RPMI8226 (cell line): ENCODE results near the gene AFTPH.

Experiments used
- DNase-seq: peaks from one replicate; pipeline ENCODE4 v3.0.0-alpha.2; 2015

The AFTPH gene

DNA sequence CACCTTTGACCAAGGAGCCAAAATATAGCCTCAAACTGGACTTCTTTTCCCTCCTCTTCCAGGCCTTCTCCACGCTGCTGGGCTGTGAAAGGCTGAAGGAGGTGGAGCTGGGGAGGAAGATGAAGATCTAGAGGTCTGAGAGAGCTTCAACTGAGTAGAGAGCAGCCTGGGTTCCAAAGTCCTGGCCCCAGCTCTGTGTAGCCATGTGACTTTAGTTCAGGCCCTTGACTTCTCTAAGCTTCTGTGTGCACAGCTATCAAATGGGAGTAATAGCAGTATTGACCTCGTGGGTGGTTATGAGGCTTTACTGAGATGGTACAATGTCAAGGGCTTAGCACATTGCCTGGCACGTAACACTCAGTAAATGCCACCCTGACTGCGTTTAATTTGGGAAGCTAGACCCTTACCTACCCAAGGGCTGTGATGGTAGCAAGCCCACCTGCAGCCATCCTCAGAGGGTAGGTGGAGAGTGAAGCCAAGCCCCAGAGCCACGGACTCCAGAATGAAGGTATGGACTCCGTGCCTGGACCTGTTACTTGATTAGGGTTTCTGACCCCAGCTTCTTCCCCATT is 91.2 kb downstream of the AFTPH start:
- DNase-seq, result no peak

DNA sequence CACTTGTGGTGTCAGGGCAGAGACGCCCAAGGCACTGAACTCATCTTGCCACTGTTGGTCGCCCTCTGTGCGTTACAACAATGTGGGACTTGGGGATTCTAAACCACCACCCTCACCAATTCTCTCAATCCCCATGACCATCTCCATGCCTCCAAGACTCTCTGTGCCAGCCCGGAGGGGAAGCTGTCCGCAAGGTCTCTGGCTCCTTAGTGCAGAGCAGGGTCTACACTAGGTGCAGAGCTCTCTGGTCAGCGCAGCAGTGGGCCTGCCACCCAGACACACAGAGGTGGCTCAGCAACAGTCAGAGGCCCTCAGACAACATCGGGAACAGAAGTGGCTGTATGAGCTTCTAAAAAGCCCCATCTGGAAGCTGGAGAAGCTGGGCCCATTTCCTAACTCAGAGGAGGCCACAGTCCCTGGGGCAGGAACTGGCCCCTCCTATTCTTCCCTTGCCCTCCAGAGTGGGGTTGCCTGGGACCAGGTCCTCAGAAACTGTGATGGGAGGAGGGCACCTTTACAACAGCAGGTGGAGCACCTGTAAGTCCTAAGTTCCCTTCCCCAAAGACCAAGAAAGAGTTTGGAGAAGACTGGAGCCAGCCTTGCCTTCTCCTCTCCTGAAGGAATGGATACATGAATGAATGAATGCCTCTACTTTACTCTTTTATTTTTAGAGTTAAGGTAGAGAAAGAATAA is 91.9 kb downstream of the AFTPH start:
- DNase-seq, result no peak

DNA sequence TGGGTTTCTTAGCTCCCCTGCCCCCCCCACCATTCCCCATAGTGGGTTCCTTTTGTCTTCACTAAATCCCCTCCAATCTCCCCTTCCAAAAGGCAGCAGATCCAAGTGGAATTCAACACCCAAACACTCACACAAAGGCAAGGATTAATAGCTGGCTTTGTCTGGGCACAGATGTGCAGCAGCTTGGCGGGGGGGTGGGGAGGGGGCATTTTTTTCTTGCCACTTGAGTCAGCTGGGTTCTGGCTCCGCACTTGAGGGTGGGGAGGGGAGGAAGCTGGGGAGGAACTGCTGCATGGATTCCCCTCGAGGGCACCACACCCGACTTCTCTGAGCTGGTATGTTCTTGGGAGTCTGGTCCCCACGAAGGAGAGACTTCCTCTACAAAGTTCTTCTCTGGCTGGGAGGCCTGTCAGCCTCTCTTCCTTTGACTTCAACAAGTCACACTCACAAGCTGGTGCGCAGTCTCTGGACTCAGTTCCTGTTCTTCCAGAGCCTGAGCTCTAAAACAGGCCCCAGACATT is 93.6 kb downstream of the AFTPH start:
- no peak for DNase-seq

DNA sequence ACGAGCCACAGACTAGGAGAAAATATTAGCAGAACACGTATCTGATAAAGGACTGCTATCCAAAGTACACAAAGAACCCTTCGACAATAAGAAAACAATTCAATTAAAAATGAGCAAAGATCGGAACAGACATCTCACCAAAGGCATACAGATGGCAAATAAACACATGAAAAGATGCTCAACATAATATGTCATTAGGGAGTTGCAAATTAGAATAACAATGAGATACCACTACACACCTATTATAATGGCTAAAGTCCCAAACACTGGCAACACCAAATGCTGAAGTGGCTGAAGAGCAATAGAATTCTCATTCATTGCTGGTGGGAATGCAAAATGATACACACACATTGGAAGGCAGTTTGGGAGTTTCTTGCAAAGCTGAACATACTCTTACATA is 96.5 kb downstream of the AFTPH start:
- no peak for DNase-seq

DNA sequence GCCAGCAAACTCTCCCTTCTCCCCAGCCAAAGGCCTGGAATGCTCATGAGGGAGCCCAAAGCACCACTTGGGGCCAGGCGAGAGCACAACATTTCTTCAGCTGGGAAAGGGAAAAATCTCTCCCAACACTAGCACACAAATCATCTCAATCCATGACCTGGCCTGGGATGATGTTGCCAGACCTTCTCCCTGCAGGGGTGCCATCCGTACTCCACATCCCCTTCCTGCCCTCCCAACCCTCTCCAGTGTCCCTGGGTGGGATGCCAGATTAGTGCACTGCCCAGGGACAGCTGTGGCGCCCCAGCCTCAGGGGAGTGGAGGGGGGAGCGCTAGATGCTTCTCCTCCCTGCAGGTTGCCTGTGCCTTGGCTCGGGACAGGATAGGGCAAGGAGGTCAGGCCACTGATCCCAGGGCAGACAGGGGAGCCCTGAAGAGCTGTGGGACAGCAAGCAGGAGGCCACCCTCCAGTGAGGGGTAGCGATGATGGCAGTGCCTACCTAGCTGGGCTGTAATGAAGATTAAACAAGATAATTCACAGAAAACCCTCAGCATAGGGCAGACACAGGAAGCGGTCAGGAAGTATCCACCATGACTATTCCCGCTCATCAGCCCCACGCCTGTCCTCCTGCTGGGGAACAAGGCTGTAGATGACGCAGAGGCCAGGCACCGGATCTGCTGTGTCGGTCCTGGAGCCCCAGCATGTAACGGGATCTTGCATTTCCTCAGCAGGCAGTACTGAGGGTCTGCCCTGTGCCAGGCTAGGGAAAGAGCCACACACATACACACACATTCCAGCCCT is 98.5 kb downstream of the AFTPH start:
- DNase-seq, result no peak

DNA sequence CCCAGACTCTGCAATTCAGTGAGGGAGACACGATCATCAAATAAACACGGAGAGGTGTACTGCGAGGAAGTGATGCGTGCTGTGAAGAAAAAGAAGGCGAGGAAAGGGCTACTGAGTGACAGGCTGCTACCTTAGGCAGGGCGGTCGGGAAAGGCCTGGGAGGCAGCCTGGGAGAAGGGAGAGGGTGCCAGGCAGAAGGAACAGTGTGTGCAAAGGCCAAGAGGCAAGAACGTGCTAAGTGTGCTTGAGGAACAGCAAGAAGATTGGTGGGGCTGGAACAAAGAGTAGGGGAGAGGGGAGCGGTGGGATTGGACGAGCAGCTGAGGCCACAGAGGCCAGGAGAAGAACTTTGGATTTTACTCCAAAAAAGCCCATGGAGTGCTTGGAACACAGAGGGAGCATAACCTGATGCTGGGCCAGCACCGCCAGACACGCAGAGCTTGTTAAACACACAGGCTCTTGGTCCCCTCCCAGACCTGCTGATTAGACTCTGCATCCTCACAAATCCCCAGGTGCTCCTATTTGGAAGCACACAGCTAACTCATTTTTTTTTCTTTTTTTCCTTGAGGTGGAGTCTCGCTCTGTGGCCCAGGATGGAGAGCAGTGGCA is 99.2 kb downstream of the AFTPH start:
- no peak for DNase-seq

DNA sequence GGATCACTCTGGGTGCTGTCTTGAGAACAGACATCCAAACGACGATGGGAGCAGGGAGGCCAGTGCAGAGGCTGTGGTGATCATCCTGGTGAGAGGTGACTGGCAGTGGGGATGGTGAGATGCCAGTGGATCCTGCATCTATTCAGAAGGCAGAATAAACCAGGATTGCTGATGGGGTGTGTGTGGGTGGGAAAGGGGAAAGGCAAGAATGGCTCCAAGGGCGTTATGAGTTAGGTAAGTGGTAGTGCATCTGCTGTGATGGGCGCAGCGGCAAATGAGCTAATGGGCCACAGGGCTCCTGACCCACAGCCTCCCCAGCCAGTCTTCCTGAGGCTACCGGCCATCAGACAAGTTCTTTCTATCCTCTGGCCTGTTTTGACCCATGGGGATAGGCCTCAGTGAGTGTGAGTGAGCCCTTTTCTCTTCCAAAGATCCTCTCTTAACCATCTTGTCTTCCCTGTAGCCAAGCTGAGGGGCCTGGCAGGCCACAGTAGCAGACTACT is 100.0 kb downstream of the AFTPH start:
- no peak for DNase-seq

DNA sequence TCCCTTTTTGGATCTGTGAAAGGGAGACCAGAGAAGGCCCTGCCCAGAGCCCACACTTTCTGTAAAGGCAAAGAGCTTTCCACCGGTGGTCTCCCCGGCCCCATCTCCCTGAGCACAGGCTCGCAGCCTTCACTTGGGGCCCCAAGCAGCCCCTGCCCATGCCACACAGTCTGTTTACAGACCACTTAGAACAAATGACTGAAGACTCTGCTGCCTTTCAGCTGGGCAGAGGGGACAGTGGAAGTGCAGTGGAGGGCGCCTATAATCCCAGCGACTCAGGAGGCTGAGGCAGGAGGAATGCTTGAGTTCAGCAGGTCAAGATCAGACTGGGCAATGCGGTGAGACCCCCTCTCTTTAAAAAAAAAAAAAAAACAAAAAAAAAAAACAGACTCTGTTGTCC is 100.7 kb downstream of the AFTPH start:
- DNase-seq, result no peak

DNA sequence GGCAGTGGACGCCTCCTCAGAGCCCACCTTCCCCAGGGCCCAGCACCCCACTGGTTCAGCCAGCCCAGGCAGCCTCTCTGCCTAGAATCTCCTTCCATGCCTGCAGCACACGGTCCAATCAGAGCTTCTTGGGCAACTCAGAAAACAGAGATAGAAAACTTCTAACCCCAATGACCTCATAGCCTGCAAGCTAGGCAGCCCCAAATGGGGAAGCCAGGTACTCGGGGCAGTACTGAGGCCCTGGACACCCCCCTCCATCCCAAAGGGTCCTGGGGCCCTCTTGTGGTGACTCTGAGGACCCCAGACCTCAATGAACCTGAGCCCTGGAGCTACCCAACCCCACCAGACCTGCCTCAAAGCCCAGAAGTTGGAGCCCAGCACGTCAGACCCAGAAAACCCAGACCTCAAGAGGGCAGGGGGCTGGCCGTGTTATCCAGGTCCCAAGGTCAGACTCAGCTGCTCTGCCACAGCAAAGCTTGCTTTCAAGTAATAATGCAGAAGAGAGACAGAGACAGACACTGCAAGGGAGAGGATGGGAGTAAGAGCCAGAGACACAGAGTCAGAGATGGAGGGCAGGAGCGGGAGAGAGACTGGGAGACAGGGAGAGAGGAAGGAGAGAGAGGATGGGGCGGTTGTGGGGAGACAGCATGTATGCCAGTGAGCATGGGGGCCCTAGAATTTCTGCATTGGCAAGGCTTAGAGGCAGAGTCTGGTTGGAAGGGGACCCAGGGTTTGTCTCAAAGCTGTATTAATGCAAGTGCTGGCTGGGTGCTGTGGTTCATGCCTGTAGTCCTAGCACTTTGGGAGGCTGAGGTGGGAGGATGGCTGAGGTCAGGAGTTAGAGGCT is 101.4 kb downstream of the AFTPH start:
- peak; percentile 37 for DNase-seq

DNA sequence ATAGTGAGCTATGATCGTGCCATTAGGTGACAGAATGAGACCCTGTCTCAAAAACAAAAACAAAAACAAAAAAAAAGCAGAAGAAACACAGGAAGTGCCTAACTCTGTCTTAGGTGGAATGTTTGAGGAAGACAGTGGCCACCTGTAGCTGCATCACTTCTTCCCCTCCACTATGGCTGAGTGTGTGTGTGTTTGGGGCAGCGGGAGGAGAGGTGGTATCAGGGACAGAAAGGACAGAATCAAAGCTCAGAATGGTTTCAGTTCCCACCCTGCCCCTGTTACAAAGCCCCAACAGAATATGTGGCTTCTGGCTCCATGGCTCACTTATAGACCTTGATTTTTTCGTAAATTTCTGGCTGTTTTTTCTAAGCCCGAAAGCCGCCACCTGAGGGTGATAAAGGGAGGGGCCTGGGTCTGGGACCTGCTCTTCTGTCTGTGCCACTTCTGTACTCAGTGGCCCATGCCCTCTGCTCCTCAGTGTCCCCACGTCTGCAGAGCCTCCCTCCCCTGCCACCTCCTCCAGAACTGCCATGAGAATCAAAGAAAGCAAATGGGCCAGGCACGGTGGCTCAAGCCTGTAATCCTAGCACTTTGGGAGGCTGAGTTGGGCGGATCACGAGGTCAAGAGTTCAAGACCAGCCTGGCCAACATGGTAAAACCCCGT is 102.2 kb downstream of the AFTPH start:
- no peak for DNase-seq

DNA sequence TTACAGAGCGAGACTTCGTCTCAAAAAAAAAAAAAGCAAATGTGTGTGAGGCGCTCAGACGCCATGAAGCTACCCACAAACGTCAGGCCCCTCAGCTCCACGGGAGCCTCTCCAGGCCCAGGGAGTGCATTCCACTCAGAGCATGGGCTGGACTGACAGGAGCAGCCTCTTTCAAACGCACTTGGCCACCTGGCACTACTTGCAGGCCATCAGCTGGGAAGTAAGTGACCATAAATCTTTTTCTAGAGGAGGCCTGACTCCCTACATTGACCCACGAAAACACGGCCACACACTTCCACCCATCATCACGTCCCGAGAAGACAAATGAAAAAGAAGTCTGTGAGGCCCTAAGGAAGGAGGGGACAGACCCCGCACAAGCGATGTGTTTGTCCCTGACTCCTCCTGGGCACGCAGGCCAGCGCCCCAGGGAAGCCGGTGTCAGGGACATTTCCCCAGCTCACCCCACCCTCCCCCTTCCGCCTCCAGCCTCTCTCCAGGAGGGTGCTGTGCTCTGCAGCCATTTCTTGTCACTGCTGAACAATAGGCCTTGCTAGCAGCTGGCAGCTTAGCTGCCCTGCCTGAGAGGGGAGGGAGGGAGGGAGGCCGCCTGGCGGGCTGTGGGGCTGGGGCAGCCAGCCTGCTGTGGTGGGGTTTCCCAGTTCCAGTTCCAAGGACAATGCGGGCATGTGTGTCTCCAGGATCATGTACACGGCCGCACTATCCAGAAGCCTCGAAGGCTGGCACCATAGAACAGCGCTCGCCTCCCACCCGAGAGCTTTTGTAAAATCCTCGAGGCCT is 103.0 kb downstream of the AFTPH start:
- no peak for DNase-seq

DNA sequence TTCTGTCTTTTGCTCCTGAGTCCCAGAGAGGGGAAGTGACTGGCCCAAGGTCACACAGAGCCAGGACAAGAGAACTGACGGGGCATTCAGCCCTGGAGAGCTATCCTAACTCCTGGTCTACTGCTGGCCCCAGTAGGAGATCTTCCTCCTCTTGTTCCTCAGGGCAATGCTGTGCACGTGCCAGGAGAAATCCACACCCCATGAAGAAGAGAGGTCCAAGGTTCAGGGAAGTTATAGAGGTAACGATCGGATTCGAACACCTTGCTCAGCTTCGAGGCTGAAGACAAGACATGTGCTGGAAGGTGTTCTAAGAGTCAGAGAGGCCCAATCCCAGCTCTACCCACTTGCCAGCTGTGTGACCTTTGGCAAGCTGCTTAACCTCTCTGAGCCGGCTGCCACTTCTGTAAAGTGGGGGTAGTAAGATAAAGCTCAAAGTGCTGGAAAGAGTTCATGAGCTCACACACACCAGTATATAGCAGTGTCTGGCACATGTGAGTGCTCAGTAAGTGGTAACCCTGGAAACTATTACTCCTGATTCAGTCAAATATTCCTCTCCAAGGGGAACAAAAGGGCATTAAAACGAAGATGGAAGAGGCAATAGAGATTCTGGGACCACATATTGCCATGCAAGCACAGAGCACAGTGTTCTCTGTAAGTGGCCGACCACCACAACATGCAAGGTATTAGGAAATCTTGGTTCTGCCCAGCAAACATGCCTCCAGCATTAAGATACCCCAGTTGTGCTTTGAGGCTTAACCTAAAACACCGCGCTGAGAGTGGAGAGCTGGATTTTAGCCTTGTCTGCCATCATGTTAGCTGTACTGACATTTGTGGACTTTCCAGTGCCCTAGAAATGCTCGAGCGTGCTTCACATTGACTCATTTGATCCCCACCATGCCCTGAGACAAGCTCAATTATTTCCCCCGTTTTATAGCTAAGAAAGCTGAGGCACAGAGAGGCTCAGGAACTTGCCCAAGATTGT is 104.0 kb downstream of the AFTPH start:
- no peak for DNase-seq

DNA sequence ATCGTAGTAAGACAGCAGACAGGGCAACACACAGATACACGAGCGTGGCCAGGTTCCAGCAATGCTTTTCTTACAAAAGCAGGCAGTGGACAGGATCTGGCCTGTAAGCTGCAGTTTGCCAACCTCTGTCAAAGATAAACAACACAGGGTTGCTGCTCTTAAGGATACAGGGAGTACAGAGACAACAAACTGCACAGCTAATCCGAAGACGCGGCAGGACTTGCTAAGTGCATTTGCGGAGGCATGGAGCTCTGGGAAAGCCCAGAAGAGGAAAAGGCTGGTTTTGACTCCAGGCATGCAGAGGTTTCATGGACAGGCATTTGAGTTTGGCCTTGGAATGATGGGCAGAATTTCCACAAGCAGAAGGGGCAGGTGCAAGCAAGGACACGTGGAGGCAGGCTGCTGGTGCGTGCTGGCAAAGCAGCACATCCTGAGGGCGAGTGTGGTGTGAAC is 105.2 kb downstream of the AFTPH start:
- no peak for DNase-seq

DNA sequence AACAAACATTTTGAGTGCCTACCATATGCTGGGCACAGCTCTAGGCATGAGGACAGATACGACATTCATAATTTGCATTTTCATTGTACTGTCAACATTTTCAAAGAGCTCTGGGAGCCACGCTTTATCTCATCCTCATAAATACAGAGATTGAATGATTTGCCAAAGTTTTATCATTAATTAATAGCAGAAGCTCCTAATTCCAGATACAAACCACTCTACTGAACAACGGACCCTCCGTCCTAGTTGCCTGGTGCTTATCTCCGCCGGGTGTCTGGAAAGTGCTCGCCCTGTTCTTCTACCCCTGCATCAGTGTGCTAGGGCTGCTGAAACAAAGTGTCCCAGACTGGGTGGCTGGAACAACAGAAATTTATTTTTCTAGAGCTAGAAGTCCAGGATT is 105.7 kb downstream of the AFTPH start:
- no peak for DNase-seq

DNA sequence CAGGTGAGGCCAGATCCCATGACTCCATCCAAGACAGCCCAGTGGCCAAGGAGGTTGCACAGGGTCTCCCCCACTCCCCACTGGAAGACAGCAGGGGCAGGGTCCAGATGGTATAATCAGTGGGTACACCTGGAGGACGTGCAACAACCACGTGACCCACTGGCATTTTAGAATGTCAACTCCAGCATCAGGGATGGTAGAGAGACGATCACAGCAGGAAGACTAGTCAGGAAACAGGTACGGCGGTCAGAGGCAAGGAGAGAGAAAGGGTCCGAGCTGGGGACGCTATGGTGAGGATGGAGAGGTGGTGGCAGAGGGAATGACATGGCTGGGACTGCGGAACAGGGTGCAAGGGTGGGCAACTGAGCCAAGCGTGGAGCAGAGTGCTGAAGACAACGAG is 106.6 kb downstream of the AFTPH start:
- DNase-seq, result no peak

DNA sequence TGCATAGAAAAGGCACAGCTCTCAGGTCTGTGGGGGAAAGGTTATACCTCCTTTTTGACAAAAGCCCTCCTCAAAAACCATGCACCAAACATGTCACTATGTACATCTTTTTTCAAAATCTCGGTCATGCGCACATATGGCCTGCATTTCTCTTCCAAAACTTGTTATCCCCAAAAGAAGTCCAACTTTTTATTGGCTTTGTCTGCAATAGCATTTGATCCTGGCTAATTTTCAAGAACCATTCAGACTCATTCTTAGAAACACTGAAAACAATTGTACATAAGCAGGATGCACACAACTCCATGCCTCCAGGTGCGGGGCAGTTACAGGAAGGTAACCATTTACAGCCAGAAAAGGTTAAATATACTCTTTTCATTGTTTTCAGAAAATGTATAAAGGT is 107.6 kb downstream of the AFTPH start:
- DNase-seq, result no peak

DNA sequence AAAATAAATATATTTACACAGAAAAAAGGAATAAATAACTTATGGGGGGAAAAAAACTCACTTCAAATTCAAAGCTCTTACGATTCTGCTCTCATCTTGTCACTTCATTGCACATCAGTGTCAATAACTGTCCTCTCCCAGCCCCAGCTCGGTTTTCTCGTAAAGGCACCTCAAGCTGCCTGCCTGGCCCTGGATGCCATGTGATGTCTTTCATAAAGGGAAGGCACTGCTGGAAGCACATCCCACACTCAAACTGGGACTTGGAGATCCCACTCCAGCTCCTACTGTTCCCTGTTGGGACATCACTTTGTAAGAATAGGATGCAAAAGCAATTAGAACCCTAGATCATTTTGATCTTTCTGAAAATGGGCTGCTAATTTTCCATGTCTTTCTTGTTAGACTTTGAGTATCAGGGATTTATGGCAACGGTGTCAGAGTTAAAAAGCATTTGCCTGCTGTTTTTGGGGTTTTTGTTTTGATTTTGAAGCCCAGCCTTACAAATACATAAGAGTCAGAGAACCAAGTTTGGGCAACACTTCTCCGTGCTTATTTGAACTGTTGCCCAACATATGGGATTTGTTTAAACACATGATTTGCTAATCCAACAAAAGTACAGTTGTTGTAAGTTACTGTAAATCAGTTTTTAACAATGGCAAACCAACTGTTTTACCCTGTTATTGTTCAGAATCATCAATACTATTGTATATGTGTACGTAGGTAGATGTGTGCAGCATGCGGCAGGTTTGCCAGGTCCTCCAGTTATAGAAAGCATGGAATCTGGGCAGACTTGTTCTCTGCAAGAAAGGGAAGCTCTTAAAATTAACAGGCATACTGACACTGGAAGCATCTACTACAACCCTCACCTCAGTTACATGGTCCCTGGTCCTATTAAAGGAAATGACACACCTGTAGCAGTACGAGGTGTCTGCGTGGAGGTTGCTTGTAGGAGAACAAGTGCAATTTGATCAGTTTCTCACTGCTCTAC is 109.0 kb downstream of the AFTPH start:
- no peak for DNase-seq
